ENCODE data around the gene H3-3A. TPM values are rescaled to one million over a fixed set of nuclear protein-coding genes. Genes with fewer than 3 reads are reported as not detected.

The H3-3A gene
- total and polyA plus RNA-seq, 12 donors, result 216 to 772 (median 421) TPM

DNA sequence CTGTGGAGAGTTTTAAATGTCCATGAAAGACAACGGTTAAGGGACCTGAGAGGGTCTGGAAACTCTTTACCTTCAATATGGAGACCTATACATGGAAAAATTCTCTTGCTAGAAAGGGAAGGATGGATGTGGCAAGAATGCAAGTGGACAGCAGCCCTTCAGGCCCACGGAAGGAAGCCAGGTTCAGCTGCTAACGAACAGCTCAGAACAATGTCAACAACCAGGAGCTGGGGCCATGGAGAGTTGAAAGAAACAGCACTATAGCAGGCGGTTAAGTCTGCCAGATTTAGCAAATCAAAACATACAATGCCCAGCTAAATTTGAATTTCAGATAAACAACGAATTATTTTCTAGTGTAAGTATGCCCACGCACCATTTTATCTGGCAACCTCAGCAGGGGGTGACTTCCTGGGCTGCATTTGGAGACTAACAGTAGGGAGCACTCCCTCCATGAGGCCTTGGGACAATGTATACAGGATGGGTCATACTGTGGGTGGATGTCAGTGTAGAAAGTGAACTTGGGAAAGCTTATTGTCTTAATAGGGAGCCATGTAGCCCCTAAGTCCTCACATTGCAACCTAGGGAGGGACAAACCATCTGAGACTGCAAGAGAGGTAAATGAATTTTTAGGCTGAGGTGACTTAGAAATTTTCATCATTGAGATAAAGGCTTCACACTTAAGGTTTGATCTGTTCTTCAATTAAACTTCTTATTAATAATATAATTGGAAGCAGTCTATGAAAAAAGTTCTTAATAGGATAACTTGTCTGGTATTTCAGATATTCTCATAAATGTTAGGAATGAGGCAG lies 7.8 kb upstream of the H3-3A start:
- intact Hi-C loops (cut with DNase I), result loop anchor here in 1 of 2 donors (5.0 kb wide), 1 partner anchor 52 kb away; no protein-coding TSS in a partner anchor
- WGBS, 4 donors, result 66 to 78% (median 71%) methylated on average over 6 of the region's 6 CpGs

DNA sequence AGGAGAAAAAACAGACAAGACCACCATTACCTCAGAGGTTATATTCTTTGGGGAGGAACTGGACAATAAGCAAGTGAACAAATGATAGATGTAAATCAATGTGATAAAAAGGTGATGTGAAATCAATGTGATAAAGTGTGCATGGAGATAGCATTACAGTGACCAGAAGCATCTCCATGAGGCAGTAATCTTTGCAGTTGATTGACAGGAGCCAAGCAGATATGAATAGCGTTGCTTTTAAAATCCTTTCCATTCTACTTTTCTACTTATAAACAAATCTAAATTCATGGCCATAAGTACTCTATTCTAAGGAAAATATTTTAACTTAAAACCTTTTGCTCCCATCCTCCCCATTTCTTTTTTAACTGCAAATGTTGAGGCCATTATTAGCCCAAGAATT lies 2.8 kb upstream of the H3-3A start:
- WGBS, 4 donors, result 89 to 100% (median 98%) methylated on average over 1 of the region's 1 CpG
- intact Hi-C loops (cut with DNase I), result loop anchor here in 1 of 2 donors (5.0 to 10.0 kb wide), 2 partner anchors 57 to 125 kb away; partner anchors contain the start of gene ACBD3

More for the DNA sequence above, 7.8 kb upstream of the H3-3A start:
- Histone ChIP-seq H3K4me1 (replicated peaks in 1 of 2) (no peaks in the 10 kb centered on the region), H3K27me3 (no peaks in the 10 kb centered on the region), H3K36me3 (replicated peaks in 1 of 2) (no peaks in the 10 kb centered on the region), H3K27ac (no peak overlapping the region), H3K4me3 (no peak overlapping the region), H3K9me3 (replicated peaks in 1 of 3) (no peaks in the 10 kb centered on the region)
- TF ChIP-seq POLR2A (IDR thresholded peaks at IDR 0.05), result no peak
- TF ChIP-seq, protein P1, sequence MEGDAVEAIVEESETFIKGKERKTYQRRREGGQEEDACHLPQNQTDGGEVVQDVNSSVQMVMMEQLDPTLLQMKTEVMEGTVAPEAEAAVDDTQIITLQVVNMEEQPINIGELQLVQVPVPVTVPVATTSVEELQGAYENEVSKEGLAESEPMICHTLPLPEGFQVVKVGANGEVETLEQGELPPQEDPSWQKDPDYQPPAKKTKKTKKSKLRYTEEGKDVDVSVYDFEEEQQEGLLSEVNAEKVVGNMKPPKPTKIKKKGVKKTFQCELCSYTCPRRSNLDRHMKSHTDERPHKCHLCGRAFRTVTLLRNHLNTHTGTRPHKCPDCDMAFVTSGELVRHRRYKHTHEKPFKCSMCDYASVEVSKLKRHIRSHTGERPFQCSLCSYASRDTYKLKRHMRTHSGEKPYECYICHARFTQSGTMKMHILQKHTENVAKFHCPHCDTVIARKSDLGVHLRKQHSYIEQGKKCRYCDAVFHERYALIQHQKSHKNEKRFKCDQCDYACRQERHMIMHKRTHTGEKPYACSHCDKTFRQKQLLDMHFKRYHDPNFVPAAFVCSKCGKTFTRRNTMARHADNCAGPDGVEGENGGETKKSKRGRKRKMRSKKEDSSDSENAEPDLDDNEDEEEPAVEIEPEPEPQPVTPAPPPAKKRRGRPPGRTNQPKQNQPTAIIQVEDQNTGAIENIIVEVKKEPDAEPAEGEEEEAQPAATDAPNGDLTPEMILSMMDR (IDR thresholded peaks at IDR 0.05), result no peak
- no peak for DNase-seq

DNA sequence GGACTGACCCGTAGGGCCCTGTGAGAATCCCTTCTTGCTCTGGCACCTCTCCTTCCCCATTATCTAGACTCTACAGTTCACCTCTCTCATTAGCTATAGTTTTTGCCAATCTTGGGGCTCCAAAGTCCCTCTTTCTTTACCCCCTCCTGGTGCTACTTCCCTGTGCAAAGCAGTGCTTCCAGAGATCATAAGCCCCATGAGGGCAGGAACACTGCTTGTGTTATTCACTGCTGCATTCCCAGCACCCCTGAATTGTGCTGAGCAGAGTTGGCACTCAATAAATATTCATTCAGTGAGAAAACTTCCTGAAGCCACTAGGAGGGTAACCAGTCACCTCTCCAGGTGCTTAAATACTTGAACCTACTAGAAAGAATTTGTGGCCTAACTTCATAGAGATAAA lies 2.1 kb upstream of the H3-3A start:
- no peaks in the 10 kb centered on the region for H3K27me3 ChIP-seq
- intact Hi-C loops (cut with DNase I), result loop anchor here in 1 of 2 donors (10.0 kb wide), 1 partner anchor 124 kb away; the partner anchor contains the start of gene ACBD3
- H3K4me1 ChIP-seq (replicated peaks in 1 of 2), result peaks cover 6 to 21% of the 10 kb centered on the region in 2 donors
- H3K4me3 ChIP-seq, result no peak overlapping the region
- no peaks in the 10 kb centered on the region for H3K9me3 ChIP-seq (replicated peaks in 1 of 3)
- no peak for DNase-seq
- no peaks in the 10 kb centered on the region for H3K36me3 ChIP-seq (replicated peaks in 1 of 2)
- TF ChIP-seq, protein P1 (IDR thresholded peaks at IDR 0.05), result no peak
- TF ChIP-seq POLR2A (IDR thresholded peaks at IDR 0.05), result no peak
- H3K27ac ChIP-seq, result peak overlapping the region in 1 of 5 donors; percentile 24
- WGBS, 4 donors, result 98 to 100% (median 100%) methylated on average over 1 of the region's 1 CpG

More for the DNA sequence above, 2.8 kb upstream of the H3-3A start:
- Histone ChIP-seq H3K36me3 (replicated peaks in 1 of 2) (no peaks in the 10 kb centered on the region), H3K9me3 (replicated peaks in 1 of 3) (no peaks in the 10 kb centered on the region), H3K4me1 (replicated peaks in 1 of 2) (peaks cover 0 to 14% of the 10 kb centered on the region in 2 donors), H3K27ac (no peak overlapping the region), H3K4me3 (no peak overlapping the region), H3K27me3 (no peaks in the 10 kb centered on the region)
- no peak for DNase-seq
- TF ChIP-seq, protein P1 (IDR thresholded peaks at IDR 0.05), result no peak
- TF ChIP-seq POLR2A (IDR thresholded peaks at IDR 0.05), result no peak

DNA sequence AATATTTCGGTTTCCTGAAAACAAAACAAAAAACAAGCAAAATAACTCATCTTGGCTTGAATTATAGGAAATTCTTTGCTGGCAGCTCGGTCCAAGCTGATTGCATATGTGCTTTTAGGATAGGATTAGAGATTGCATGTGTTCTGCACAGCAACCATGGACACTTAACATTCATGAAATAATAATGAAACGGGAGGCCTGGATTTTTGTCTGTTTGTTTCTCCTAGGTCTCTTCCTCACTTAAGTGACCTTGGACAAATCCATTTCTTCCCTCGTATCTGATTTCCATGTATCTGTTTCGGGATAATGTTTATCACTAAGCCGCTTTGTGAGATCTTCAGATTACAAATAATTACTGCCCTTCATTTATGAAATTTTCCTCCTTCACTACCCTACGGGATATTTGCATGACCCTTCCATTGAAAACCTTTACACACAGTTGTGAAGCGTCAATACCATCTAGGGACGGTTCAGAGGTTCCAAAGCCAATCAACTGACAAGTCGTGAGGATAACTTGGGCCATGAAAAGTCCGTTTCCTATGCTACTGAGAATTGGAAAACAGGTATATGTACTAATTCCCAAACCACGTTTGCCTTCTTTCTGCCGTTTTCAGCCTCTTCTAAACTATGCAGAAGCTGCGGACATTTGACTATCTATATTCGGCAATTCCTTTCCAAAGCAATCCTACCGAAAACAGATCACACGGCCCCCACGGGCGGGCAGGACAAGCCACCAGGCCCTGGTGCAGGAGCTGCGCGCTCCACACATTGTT lies 1.3 kb upstream of the H3-3A start:
- Histone ChIP-seq H3K27me3 (no peaks in the 10 kb centered on the region), H3K4me3 (peak overlapping the region; percentile 37 to 95 (median 55)), H3K36me3 (replicated peaks in 1 of 2) (peaks cover 0 to 7% of the 10 kb centered on the region in 2 donors), H3K4me1 (replicated peaks in 1 of 2) (peaks cover 6 to 30% of the 10 kb centered on the region in 2 donors), H3K27ac (peak overlapping the region; percentile 91 to 99 (median 98)), H3K9me3 (replicated peaks in 1 of 3) (no peaks in the 10 kb centered on the region)
- no peak for DNase-seq
- no peak for TF ChIP-seq POLR2A (IDR thresholded peaks at IDR 0.05)
- TF ChIP-seq, protein P1 (IDR thresholded peaks at IDR 0.05), result no peak
- 6 to 16% (median 9%) methylated on average over 16 to 21 of the region's 21 CpGs for WGBS, 4 donors
- intact Hi-C loops (cut with DNase I), result loop anchor here in 1 of 2 donors (10.0 kb wide), 1 partner anchor 124 kb away; the partner anchor contains the start of gene ACBD3
